ENCODE measurements around the gene ATXN2.
A peak's percentile ranks its signal among the peaks of the same experiment; 100 is the strongest.
"Not testable (repeated sequence)": the region's sequence is repeated elsewhere in the genome, so short reads cannot be mapped to it uniquely, and the experiment has no call there.

Gene ATXN2

GRCh38 chr12:111600205-111600642, 1.1 kb upstream of the ATXN2 start:
- DNase-seq: no peak

- DNase-seq: peak; percentile 97
These were observed 514 bp upstream of the ATXN2 start for GRCh38 chr12:111599453-111600204.

GRCh38 chr12:111597831-111598636, 1.1 kb downstream of the ATXN2 start:
- DNase-seq: no peak

- peak; percentile 48 for DNase-seq
These were observed 1.9 kb downstream of the ATXN2 start for GRCh38 chr12:111596985-111597830.

GRCh38 chr12:111595341-111595835, 3.7 kb downstream of the ATXN2 start:
- DNase-seq: not testable (repeated sequence)

- DNase-seq: not testable (repeated sequence)
These were observed 7.6 kb downstream of the ATXN2 start for GRCh38 chr12:111591399-111592010.

GRCh38 chr12:111590552-111590951, 8.6 kb downstream of the ATXN2 start:
- no peak for DNase-seq

- DNase-seq: no peak
These were observed 9.5 kb downstream of the ATXN2 start for GRCh38 chr12:111589601-111590000.

GRCh38 chr12:111588010-111588409, 11.1 kb downstream of the ATXN2 start:
- no peak for DNase-seq

- DNase-seq: no peak
These were observed 12.1 kb downstream of the ATXN2 start for GRCh38 chr12:111586986-111587385.

- no peak for DNase-seq
These were observed 13.4 kb downstream of the ATXN2 start for GRCh38 chr12:111585690-111586089.

- no peak for DNase-seq
These were observed 14.2 kb downstream of the ATXN2 start for GRCh38 chr12:111584959-111585358.

GRCh38 chr12:111583506-111583905, 15.6 kb downstream of the ATXN2 start:
- not testable (repeated sequence) for DNase-seq

GRCh38 chr12:111582133-111582747, 16.9 kb downstream of the ATXN2 start:
- DNase-seq: no peak

- DNase-seq: no peak
These were observed 17.5 kb downstream of the ATXN2 start for GRCh38 chr12:111581434-111582132.

GRCh38 chr12:111580737-111581136, 18.4 kb downstream of the ATXN2 start:
- no peak for DNase-seq

- DNase-seq: no peak
These were observed 19.0 kb downstream of the ATXN2 start for GRCh38 chr12:111580119-111580425.

- DNase-seq: no peak
These were observed 20.2 kb downstream of the ATXN2 start for GRCh38 chr12:111578971-111579340.

GRCh38 chr12:111578276-111578970, 20.7 kb downstream of the ATXN2 start:
- DNase-seq: peak; percentile 66

- DNase-seq: no peak
These were observed 24.2 kb downstream of the ATXN2 start for GRCh38 chr12:111574797-111575443.

All from fibroblast of skin of abdomen (primary cell).